ENCODE data around the gene TFCP2L1.
"Not testable (repeated sequence)": the region's sequence is repeated elsewhere in the genome, so short reads cannot be mapped to it uniquely, and the experiment has no call there.

TFCP2L1 gene

GRCh38 chr2:121228521-121228920 lies 56.5 kb downstream of the TFCP2L1 start:
- Histone ChIP-seq H3K9me3 (ENCODE audit: control insufficient read depth in 1 of 2, low read length in 2 of 2) (no peaks in the 10 kb centered on the region), H3K27me3 (ENCODE audit: low read depth, low read length) (no peaks in the 10 kb centered on the region), H3K27ac (ENCODE audit: low read length) (no peak overlapping the region), H3K36me3 (ENCODE audit: control insufficient read depth in 1 of 2, insufficient read depth in 2 of 2, low read length in 2 of 2) (no peaks in the 10 kb centered on the region), H3K4me3 (ENCODE audit: low read depth in 1 of 2, low read length in 2 of 2) (no peak overlapping the region), H3K4me1 (ENCODE audit: control insufficient read depth in 1 of 2, insufficient read depth in 2 of 2, low read length in 2 of 2) (no peaks in the 10 kb centered on the region)

GRCh38 chr2:121227381-121228144 lies 57.4 kb downstream of the TFCP2L1 start:
- not testable (repeated sequence) for H3K4me1 ChIP-seq (ENCODE audit: control insufficient read depth in 1 of 2, insufficient read depth in 2 of 2, low read length in 2 of 2); H3K27me3 ChIP-seq (ENCODE audit: low read depth, low read length); H3K4me3 ChIP-seq (ENCODE audit: low read depth in 1 of 2, low read length in 2 of 2); H3K9me3 ChIP-seq (ENCODE audit: control insufficient read depth in 1 of 2, low read length in 2 of 2); H3K36me3 ChIP-seq (ENCODE audit: control insufficient read depth in 1 of 2, insufficient read depth in 2 of 2, low read length in 2 of 2); H3K27ac ChIP-seq (ENCODE audit: low read length)

- not testable (repeated sequence) for H3K27me3 ChIP-seq (ENCODE audit: low read depth, low read length); H3K4me3 ChIP-seq (ENCODE audit: low read depth in 1 of 2, low read length in 2 of 2); H3K27ac ChIP-seq (ENCODE audit: low read length); H3K9me3 ChIP-seq (ENCODE audit: control insufficient read depth in 1 of 2, low read length in 2 of 2); H3K4me1 ChIP-seq (ENCODE audit: control insufficient read depth in 1 of 2, insufficient read depth in 2 of 2, low read length in 2 of 2); H3K36me3 ChIP-seq (ENCODE audit: control insufficient read depth in 1 of 2, insufficient read depth in 2 of 2, low read length in 2 of 2)
Observed at GRCh38 chr2:121225681-121226080, 59.3 kb downstream of the TFCP2L1 start.

GRCh38 chr2:121220995-121221394 lies 64.0 kb downstream of the TFCP2L1 start:
- no peak overlapping the region for H3K27ac ChIP-seq (ENCODE audit: low read length)
- no peaks in the 10 kb centered on the region for H3K27me3 ChIP-seq (ENCODE audit: low read depth, low read length)
- H3K4me1 ChIP-seq (ENCODE audit: control insufficient read depth in 1 of 2, insufficient read depth in 2 of 2, low read length in 2 of 2): no peaks in the 10 kb centered on the region
- no peaks in the 10 kb centered on the region for H3K36me3 ChIP-seq (ENCODE audit: control insufficient read depth in 1 of 2, insufficient read depth in 2 of 2, low read length in 2 of 2)
- H3K4me3 ChIP-seq (ENCODE audit: low read depth in 1 of 2, low read length in 2 of 2): no peak overlapping the region
- no peaks in the 10 kb centered on the region for H3K9me3 ChIP-seq (ENCODE audit: control insufficient read depth in 1 of 2, low read length in 2 of 2)

GRCh38 chr2:121219866-121220265 lies 65.1 kb downstream of the TFCP2L1 start:
- no peak overlapping the region for H3K4me3 ChIP-seq (ENCODE audit: low read depth in 1 of 2, low read length in 2 of 2)
- H3K9me3 ChIP-seq (ENCODE audit: control insufficient read depth in 1 of 2, low read length in 2 of 2): no peaks in the 10 kb centered on the region
- H3K27ac ChIP-seq (ENCODE audit: low read length): no peak overlapping the region
- H3K4me1 ChIP-seq (ENCODE audit: control insufficient read depth in 1 of 2, insufficient read depth in 2 of 2, low read length in 2 of 2): no peaks in the 10 kb centered on the region
- H3K27me3 ChIP-seq (ENCODE audit: low read depth, low read length): no peaks in the 10 kb centered on the region
- no peaks in the 10 kb centered on the region for H3K36me3 ChIP-seq (ENCODE audit: control insufficient read depth in 1 of 2, insufficient read depth in 2 of 2, low read length in 2 of 2)

- no peaks in the 10 kb centered on the region for H3K4me1 ChIP-seq (ENCODE audit: control insufficient read depth in 1 of 2, insufficient read depth in 2 of 2, low read length in 2 of 2)
- H3K9me3 ChIP-seq (ENCODE audit: control insufficient read depth in 1 of 2, low read length in 2 of 2): no peaks in the 10 kb centered on the region
- H3K36me3 ChIP-seq (ENCODE audit: control insufficient read depth in 1 of 2, insufficient read depth in 2 of 2, low read length in 2 of 2): no peaks in the 10 kb centered on the region
- no peak overlapping the region for H3K27ac ChIP-seq (ENCODE audit: low read length)
- no peak overlapping the region for H3K4me3 ChIP-seq (ENCODE audit: low read depth in 1 of 2, low read length in 2 of 2)
- H3K27me3 ChIP-seq (ENCODE audit: low read depth, low read length): no peaks in the 10 kb centered on the region
Observed at GRCh38 chr2:121218386-121218938, 66.5 kb downstream of the TFCP2L1 start.

- H3K36me3 ChIP-seq (ENCODE audit: control insufficient read depth in 1 of 2, insufficient read depth in 2 of 2, low read length in 2 of 2): no peaks in the 10 kb centered on the region
- no peaks in the 10 kb centered on the region for H3K4me1 ChIP-seq (ENCODE audit: control insufficient read depth in 1 of 2, insufficient read depth in 2 of 2, low read length in 2 of 2)
- H3K4me3 ChIP-seq (ENCODE audit: low read depth in 1 of 2, low read length in 2 of 2): no peak overlapping the region
- H3K9me3 ChIP-seq (ENCODE audit: control insufficient read depth in 1 of 2, low read length in 2 of 2): no peaks in the 10 kb centered on the region
- H3K27me3 ChIP-seq (ENCODE audit: low read depth, low read length): no peaks in the 10 kb centered on the region
- H3K27ac ChIP-seq (ENCODE audit: low read length): no peak overlapping the region
Observed at GRCh38 chr2:121217627-121218026, 67.4 kb downstream of the TFCP2L1 start.

GRCh38 chr2:121214296-121214695 lies 70.7 kb downstream of the TFCP2L1 start:
- no peak overlapping the region for H3K27ac ChIP-seq (ENCODE audit: low read length)
- H3K9me3 ChIP-seq (ENCODE audit: control insufficient read depth in 1 of 2, low read length in 2 of 2): no peaks in the 10 kb centered on the region
- H3K4me1 ChIP-seq (ENCODE audit: control insufficient read depth in 1 of 2, insufficient read depth in 2 of 2, low read length in 2 of 2): no peaks in the 10 kb centered on the region
- no peaks in the 10 kb centered on the region for H3K36me3 ChIP-seq (ENCODE audit: control insufficient read depth in 1 of 2, insufficient read depth in 2 of 2, low read length in 2 of 2)
- H3K4me3 ChIP-seq (ENCODE audit: low read depth in 1 of 2, low read length in 2 of 2): no peak overlapping the region
- H3K27me3 ChIP-seq (ENCODE audit: low read depth, low read length): no peaks in the 10 kb centered on the region

GRCh38 chr2:121213386-121213785 lies 71.6 kb downstream of the TFCP2L1 start:
- Histone ChIP-seq H3K9me3 (ENCODE audit: control insufficient read depth in 1 of 2, low read length in 2 of 2) (no peaks in the 10 kb centered on the region), H3K36me3 (ENCODE audit: control insufficient read depth in 1 of 2, insufficient read depth in 2 of 2, low read length in 2 of 2) (no peaks in the 10 kb centered on the region), H3K27ac (ENCODE audit: low read length) (no peak overlapping the region), H3K4me1 (ENCODE audit: control insufficient read depth in 1 of 2, insufficient read depth in 2 of 2, low read length in 2 of 2) (no peaks in the 10 kb centered on the region), H3K4me3 (ENCODE audit: low read depth in 1 of 2, low read length in 2 of 2) (no peak overlapping the region), H3K27me3 (ENCODE audit: low read depth, low read length) (no peaks in the 10 kb centered on the region)

- Histone ChIP-seq H3K4me3 (ENCODE audit: low read depth in 1 of 2, low read length in 2 of 2) (no peak overlapping the region), H3K27ac (ENCODE audit: low read length) (no peak overlapping the region), H3K36me3 (ENCODE audit: control insufficient read depth in 1 of 2, insufficient read depth in 2 of 2, low read length in 2 of 2) (no peaks in the 10 kb centered on the region)
Observed at GRCh38 chr2:121212661-121213325, 72.2 kb downstream of the TFCP2L1 start.

GRCh38 chr2:121211689-121212151 lies 73.3 kb downstream of the TFCP2L1 start:
- Histone ChIP-seq H3K27me3 (ENCODE audit: low read depth, low read length) (no peaks in the 10 kb centered on the region), H3K4me1 (ENCODE audit: control insufficient read depth in 1 of 2, insufficient read depth in 2 of 2, low read length in 2 of 2) (no peaks in the 10 kb centered on the region), H3K27ac (ENCODE audit: low read length) (no peak overlapping the region), H3K4me3 (ENCODE audit: low read depth in 1 of 2, low read length in 2 of 2) (no peak overlapping the region), H3K36me3 (ENCODE audit: control insufficient read depth in 1 of 2, insufficient read depth in 2 of 2, low read length in 2 of 2) (no peaks in the 10 kb centered on the region), H3K9me3 (ENCODE audit: control insufficient read depth in 1 of 2, low read length in 2 of 2) (no peaks in the 10 kb centered on the region)

More at GRCh38 chr2:121212661-121213325, 72.2 kb downstream of the TFCP2L1 start:
- Histone ChIP-seq H3K9me3 (ENCODE audit: control insufficient read depth in 1 of 2, low read length in 2 of 2) (no peaks in the 10 kb centered on the region), H3K27me3 (ENCODE audit: low read depth, low read length) (no peaks in the 10 kb centered on the region), H3K4me1 (ENCODE audit: control insufficient read depth in 1 of 2, insufficient read depth in 2 of 2, low read length in 2 of 2) (no peaks in the 10 kb centered on the region)
